ENCODE data around the gene EXD1.
A peak's percentile ranks its signal among the peaks of the same experiment; 100 is the strongest.
"Not testable (repeated sequence)": the region's sequence is repeated elsewhere in the genome, so short reads cannot be mapped to it uniquely, and the experiment has no call there.

EXD1 gene, protein sequence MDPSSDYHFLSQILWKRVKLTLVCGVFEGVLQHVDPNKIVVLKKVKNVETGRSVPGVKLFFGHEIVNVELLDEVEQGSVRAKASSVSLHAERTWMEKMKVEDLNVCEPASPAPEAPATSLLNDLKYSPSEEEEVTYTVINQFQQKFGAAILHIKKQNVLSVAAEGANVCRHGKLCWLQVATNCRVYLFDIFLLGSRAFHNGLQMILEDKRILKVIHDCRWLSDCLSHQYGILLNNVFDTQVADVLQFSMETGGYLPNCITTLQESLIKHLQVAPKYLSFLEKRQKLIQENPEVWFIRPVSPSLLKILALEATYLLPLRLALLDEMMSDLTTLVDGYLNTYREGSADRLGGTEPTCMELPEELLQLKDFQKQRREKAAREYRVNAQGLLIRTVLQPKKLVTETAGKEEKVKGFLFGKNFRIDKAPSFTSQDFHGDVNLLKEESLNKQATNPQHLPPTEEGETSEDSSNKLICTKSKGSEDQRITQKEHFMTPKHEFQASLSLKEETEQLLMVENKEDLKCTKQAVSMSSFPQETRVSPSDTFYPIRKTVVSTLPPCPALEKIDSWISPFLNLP

GRCh38 chr15:41230650-41231421 is at the start of gene EXD1, which contains the start of gene CHP1:
EXD1 (minus strand) TSS chr15:41230757; CDS start chr15:41226575, 4,182 bp downstream.
CHP1 (plus strand) TSS chr15:41231268; CDS start chr15:41231383, 115 bp downstream.
- peak; percentile 90 for DNase-seq

- DNase-seq, result no peak
Observed at GRCh38 chr15:41279535-41280283, 49.2 kb upstream of the EXD1 start.

DNA sequence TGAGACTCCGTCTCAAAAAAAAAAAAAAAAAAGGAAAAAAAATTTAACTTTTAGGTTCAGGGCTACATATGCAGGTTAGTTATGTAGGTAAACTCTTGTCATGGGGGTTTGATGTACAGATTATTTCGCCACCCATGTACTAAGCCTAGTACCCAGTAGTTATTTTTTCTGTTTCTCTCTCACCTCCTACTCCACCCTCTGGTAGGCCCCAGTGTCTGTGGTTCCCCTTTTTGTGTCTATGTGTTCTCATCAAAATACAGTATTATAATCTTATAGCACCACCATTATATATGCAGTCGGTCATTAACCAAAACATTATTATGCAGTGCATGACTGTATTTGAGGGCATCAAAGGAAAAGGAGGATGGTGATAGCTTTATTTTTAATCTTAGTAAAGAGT is 47.8 kb upstream of the EXD1 start:
- no peak for DNase-seq

DNA sequence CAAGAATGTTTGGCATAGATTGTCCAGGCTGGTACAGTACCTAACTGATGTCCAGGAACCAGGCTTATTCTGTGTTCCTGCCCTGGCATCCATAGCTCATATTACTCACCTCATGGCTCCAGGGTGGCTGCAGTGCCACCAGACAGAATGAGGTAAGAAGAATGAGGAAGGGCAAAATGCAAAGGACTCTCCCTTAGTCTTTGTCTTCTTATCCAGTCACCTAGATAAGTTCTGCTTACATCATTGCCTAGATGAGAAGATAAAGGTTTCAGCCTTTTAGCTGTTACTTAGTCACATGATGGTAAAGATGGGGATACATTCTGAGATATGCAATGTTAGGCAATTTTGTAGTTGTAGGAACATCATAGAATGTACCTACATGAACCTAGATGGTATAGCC is 46.3 kb upstream of the EXD1 start:
- DNase-seq, result no peak

- no peak for DNase-seq
Observed at GRCh38 chr15:41269887-41270286, 39.3 kb upstream of the EXD1 start.

GRCh38 chr15:41263891-41264351 is 33.4 kb upstream of the EXD1 start:
- DNase-seq, result no peak

DNA sequence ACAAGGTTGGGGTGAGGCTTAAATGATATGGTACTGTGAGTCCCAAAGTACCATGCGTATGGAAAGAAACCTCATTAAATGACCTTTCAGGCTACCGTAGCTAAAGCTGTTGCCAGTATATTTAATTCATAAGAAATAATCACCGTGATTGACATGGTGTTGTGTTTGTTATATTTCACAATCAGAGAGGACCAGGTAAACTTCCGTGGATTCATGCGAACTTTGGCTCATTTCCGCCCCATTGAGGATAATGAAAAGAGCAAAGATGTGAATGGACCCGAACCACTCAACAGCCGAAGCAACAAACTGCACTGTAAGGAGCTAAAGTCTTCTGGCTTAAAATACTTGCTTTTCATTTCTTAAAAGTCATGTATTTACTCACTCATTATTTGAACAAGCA is 32.0 kb upstream of the EXD1 start:
- no peak for DNase-seq

GRCh38 chr15:41260924-41261323 is 30.4 kb upstream of the EXD1 start:
- not testable (repeated sequence) for DNase-seq

GRCh38 chr15:41259546-41260189 is 29.1 kb upstream of the EXD1 start:
- DNase-seq, result no peak

GRCh38 chr15:41258750-41259471 is 28.4 kb upstream of the EXD1 start:
- DNase-seq, result no peak

GRCh38 chr15:41256577-41257038 is 26.1 kb upstream of the EXD1 start:
- no peak for DNase-seq

GRCh38 chr15:41256103-41256502 is 25.5 kb upstream of the EXD1 start:
- no peak for DNase-seq

GRCh38 chr15:41254560-41254959 is 24.0 kb upstream of the EXD1 start:
- no peak for DNase-seq

DNA sequence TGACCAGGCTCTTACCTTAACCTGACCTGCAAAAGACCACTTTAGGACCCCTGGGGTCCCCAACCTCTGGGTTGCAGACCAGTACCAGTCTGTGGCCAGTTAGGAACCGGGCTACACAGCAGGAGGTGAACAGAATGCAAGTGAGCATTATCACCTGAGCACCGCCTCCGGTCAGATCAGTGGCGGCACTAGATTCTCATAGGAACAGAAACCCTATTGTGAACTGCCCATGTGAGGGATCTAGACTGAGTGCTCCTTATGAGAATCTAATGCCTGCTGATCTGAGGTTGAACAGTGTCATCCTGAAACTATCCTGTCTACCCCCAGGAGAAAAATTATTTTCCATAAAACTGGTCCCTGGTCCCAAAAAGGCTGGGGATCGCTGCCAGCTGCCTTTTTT is 20.9 kb upstream of the EXD1 start:
- DNase-seq, result no peak

DNA sequence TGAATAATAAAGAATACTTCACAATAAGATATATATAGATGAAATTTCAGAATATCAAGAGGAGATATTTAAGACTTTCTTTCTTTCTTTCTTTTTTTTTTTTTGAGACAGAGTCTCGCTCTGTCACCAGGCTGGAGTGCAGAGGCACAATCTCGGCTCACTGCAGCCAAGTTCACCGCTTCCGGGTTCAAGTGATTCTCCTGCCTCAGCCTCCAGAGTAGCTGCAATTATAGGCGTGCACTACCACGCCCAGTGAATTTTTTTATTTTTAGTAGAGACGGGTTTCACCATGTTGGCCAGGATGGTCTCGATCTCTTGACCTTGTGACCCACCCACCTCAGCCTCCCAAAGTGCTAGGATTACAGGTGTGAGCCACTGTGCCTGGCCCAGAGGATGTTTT is 20.2 kb upstream of the EXD1 start:
- not testable (repeated sequence) for DNase-seq

- DNase-seq, result peak; percentile 92
Observed at GRCh38 chr15:41241221-41241964, 10.8 kb upstream of the EXD1 start.

DNA sequence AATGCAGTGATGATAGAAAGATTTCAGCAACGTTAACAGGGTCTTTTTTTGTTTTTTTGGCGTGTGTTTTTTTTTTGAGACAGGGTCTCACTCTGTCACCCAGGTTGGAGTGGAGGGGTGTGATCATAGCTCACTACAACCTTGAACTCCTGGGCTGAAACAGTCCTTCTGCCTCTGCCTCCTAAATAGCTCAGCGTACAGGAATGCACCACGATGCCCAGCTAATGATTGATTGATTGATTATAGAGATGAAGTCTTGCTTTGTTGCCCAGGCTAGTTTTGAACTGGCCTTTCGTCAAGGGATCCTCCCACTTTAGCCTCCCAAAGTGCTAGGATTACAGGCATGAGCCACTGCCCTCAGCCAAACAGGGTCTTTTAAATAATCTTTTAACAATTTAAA is 7.5 kb upstream of the EXD1 start:
- no peak for DNase-seq

- no peak for DNase-seq
Observed at GRCh38 chr15:41235929-41236328, 5.4 kb upstream of the EXD1 start.

DNA sequence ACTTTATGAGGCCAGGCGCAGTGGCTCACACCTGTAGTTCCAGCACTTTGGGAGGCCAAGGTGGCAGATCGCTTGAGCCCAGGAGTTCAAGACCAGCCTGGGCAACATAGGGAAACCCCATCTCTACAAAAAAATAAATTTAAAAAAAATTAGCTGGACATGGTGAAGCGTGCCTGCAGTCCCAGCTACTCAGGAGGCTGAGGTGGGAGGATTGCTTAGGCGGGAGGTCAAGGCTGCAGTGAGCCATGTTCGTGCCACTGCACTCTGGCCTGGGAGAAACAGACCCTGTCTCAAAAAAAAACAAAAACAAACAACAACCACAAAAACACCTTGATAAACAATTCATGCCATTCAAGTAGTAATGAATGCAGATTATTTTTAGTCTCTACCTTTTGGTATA is 4.7 kb upstream of the EXD1 start:
- not testable (repeated sequence) for DNase-seq

DNA sequence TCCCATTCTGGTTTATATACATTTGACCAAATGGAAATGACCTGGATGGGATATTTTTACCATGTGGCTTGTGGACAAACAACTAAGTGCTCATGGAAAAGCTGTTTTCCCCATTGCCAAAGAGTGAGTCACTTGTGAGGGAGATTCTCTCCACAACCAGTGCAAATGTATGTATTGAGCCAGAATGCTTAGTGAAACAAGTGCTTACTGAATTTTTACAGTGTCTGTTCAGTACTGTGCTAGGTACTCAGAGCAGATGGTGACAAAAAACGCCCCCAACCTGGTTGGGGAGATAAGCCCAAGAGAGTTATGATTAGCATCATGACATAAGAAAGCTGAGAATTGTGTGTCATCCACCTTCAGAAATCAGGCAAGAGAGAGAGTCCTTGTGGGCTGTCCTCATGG is 2.8 kb upstream of the EXD1 start:
- no peak for DNase-seq
